ENCODE results near the gene CYTL1. TPM values are rescaled to one million over a fixed set of nuclear protein-coding genes. Genes with fewer than 3 reads are reported as not detected.

CYTL1 gene
- total RNA-seq, 4 donors from 2014 or later, result 5.9 to 9.6 TPM; not detected in 2

DNA sequence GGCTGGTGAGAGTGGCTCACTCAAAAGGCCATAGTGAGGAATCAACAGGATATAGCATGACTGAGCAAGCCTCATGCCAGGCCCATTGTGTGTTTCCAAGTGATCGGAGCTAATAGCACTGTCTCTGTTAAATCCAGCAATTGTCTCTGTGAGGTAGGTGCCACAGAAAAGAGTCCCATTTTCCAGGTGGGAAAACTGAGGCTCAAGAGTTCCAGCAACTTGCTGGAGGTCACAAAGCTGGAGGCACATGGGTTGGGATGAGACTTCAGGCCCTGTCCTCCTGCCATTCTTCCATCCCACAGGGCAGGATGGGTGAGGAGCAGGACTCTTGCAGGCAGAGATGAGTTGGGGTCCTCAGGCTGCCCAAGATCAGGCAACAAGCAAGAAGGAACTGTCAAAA lies 1.1 kb upstream of the CYTL1 start:
- Histone ChIP-seq H3K27ac (no peak overlapping the region), H3K4me3 (no peak overlapping the region), H3K4me1 (peaks cover 0 to 13% (median 0%) of the 10 kb centered on the region in 4 donors), H3K9me3 (peaks cover 0 to 11% (median 0%) of the 10 kb centered on the region in 4 donors), H3K36me3 (no peaks in the 10 kb centered on the region), H3K27me3 (peaks cover 0 to 26% of the 10 kb centered on the region in 2 donors)
- TF ChIP-seq, protein P1, sequence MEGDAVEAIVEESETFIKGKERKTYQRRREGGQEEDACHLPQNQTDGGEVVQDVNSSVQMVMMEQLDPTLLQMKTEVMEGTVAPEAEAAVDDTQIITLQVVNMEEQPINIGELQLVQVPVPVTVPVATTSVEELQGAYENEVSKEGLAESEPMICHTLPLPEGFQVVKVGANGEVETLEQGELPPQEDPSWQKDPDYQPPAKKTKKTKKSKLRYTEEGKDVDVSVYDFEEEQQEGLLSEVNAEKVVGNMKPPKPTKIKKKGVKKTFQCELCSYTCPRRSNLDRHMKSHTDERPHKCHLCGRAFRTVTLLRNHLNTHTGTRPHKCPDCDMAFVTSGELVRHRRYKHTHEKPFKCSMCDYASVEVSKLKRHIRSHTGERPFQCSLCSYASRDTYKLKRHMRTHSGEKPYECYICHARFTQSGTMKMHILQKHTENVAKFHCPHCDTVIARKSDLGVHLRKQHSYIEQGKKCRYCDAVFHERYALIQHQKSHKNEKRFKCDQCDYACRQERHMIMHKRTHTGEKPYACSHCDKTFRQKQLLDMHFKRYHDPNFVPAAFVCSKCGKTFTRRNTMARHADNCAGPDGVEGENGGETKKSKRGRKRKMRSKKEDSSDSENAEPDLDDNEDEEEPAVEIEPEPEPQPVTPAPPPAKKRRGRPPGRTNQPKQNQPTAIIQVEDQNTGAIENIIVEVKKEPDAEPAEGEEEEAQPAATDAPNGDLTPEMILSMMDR (IDR thresholded peaks at IDR 0.05), result no peak
- TF ChIP-seq POLR2A (IDR thresholded peaks at IDR 0.05) (no peak), EP300 (IDR thresholded peaks at IDR 0.05) (no peak)
- DNase-seq (ENCODE audit: low spot score in 2 of 2), result no peak
- 83 to 90% methylated on average over 1 of the region's 1 CpG for WGBS, 2 donors

GRCh38 chr4:5019796-5020195 lies 538 bp upstream of the CYTL1 start:
- H3K36me3 ChIP-seq, result no peaks in the 10 kb centered on the region
- no peak for DNase-seq (ENCODE audit: low spot score in 2 of 2)
- peaks cover 0 to 11% (median 0%) of the 10 kb centered on the region in 4 donors for H3K9me3 ChIP-seq
- peaks cover 0 to 13% (median 0%) of the 10 kb centered on the region in 4 donors for H3K4me1 ChIP-seq
- H3K27me3 ChIP-seq, result peaks cover 0 to 26% of the 10 kb centered on the region in 2 donors
- TF ChIP-seq EP300 (IDR thresholded peaks at IDR 0.05) (no peak), POLR2A (IDR thresholded peaks at IDR 0.05) (no peak)
- TF ChIP-seq, protein P1 (IDR thresholded peaks at IDR 0.05), result no peak
- no peak overlapping the region for H3K4me3 ChIP-seq
- no peak overlapping the region for H3K27ac ChIP-seq
- whole genome bisulfite sequencing, 2 donors, result 83 to 89% methylated on average over 12 of the region's 12 CpGs

- Histone ChIP-seq H3K9me3 (peaks cover 0 to 10% (median 0%) of the 10 kb centered on the region in 4 donors), H3K4me1 (peaks cover 0 to 13% (median 0%) of the 10 kb centered on the region in 4 donors), H3K36me3 (no peaks in the 10 kb centered on the region), H3K4me3 (no peak overlapping the region), H3K27ac (no peak overlapping the region), H3K27me3 (peaks cover 0 to 26% of the 10 kb centered on the region in 2 donors)
- no peak for DNase-seq (ENCODE audit: low spot score in 2 of 2)
- TF ChIP-seq POLR2A (IDR thresholded peaks at IDR 0.05) (no peak), EP300 (IDR thresholded peaks at IDR 0.05) (no peak)
- TF ChIP-seq, protein P1 (IDR thresholded peaks at IDR 0.05), result no peak
- WGBS, 2 donors, result 20 to 29% methylated on average over 6 of the region's 6 CpGs
Measured at GRCh38 chr4:5018603-5019002, 655 bp downstream of the CYTL1 start.

DNA sequence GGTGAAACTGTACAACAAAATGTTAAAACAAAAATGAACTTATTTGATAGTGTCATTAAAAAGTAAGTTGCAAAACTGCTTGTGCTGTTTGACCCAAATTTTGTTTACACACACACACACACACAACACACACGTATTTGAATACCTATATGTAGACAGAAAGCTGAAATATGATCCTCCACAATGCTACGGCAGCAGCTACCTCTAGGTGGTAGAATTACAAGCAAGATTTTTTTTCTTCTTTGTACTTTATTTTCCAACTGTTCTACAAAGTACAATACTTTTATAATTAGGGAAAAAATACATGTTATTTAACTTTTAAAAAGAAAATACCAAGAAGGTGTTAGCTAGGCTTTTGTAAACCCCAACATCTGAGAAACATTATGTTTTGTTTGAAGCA lies 1.2 kb downstream of the CYTL1 start:
- Histone ChIP-seq H3K4me3 (no peak overlapping the region), H3K9me3 (peaks cover 0 to 5% (median 0%) of the 10 kb centered on the region in 4 donors), H3K4me1 (peaks cover 0 to 13% (median 0%) of the 10 kb centered on the region in 4 donors), H3K36me3 (no peaks in the 10 kb centered on the region), H3K27ac (no peak overlapping the region), H3K27me3 (peaks cover 0 to 26% of the 10 kb centered on the region in 2 donors)
- 25 to 28% methylated on average over 2 of the region's 2 CpGs for WGBS, 2 donors
- TF ChIP-seq, protein P1 (IDR thresholded peaks at IDR 0.05), result no peak
- TF ChIP-seq EP300 (IDR thresholded peaks at IDR 0.05) (no peak), POLR2A (IDR thresholded peaks at IDR 0.05) (no peak)
- no peak for DNase-seq (ENCODE audit: low spot score in 2 of 2)

- peaks cover 0 to 7% (median 0%) of the 10 kb centered on the region in 4 donors for H3K4me1 ChIP-seq
- 78 to 80% methylated on average over 7 of the region's 7 CpGs for WGBS, 2 donors
- H3K4me3 ChIP-seq, result no peak overlapping the region
- H3K36me3 ChIP-seq, result no peaks in the 10 kb centered on the region
- H3K9me3 ChIP-seq, result no peaks in the 10 kb centered on the region
- H3K27ac ChIP-seq, result no peak overlapping the region
- TF ChIP-seq POLR2A (IDR thresholded peaks at IDR 0.05), result no peak
- TF ChIP-seq, protein P1 (IDR thresholded peaks at IDR 0.05), result no peak
- no peak for TF ChIP-seq EP300 (IDR thresholded peaks at IDR 0.05)
- peaks cover 0 to 18% of the 10 kb centered on the region in 2 donors for H3K27me3 ChIP-seq
- DNase-seq (ENCODE audit: low spot score in 2 of 2), result no peak
Measured at GRCh38 chr4:5014007-5014682, 5.1 kb downstream of the CYTL1 start.

All from tibial nerve (tissue), 4 donors.